Esophagus muscularis mucosa (tissue), 4 donors: ENCODE measurements around the gene NKX3-2.

ENCODE experiments used
- EP300 ChIP-seq: sonication (generic); formaldehyde crosslinking; IDR thresholded peaks from one replicate; pipeline ENCODE4 v1.6.1; 2017; ENCODE audit warnings: antibody characterized with exemption
- POLR2A ChIP-seq: fragments of 450-650 bp; IDR thresholded peaks from one replicate; pipeline ENCODE4 v1.6.1; 2017; ENCODE audit warnings: antibody characterized with exemption, moderate library complexity, mild to moderate bottlenecking, low read depth
- POLR2AphosphoS5 ChIP-seq, 2 donors: sonication (generic); formaldehyde crosslinking; IDR thresholded peaks; one replicate each; pipeline ENCODE4 v1.6.1; 2017; ENCODE audit warnings: antibody characterized with exemption in 2 of 2
- TF ChIP-seq, protein P1 (sequence below), 3 experiments: fragments of 200-600 bp in 2 of 3; fragments of 450-650 bp in 1 of 3; sonication (generic) in 2 of 3; IDR thresholded peaks; one replicate each; pipeline ENCODE4 v1.5.1; 2017 to 2019; ENCODE audit warnings: antibody characterized with exemption in 3 of 3, mild to moderate bottlenecking in 2 of 3, moderate library complexity in 1 of 3

DNA sequence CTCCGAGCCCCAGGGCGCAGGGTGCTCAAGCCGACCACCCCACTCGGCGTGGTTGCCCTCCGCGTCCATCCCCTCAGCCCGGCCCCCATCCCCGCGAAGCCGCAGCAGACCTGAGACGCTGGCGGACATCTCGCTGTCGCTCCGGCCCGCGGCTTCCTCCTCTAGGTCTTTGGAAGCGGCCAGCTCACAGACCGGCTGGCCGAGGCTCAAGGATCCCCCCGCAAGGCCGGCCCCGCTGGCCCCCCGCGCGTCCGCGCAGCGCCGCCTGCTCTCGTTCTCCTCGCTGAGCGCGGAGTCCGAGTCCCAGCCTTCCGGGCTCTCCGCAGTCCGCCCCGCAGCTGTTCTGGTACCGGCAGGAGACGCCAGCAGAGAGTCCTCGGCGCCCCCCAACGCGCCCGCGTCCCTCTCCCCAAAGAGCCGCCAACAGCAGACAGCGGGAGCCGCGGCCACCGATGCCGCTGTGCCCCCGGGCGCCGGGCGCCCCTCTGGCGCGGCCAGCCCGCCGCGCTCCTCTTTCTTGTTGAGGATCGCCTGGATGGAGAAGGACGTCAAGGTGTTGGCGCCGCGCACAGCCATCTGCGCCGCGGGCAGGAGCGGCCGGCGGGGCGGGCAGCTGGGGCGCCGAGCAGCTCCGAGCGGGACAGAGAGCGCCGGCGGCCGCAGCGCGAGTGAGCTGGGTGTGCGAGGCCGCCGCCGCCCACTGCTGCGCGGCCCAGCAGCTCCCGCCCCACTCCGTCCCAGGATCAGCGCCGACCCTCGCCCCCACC is at the start of gene NKX3-2:
- TF ChIP-seq, protein P1, sequence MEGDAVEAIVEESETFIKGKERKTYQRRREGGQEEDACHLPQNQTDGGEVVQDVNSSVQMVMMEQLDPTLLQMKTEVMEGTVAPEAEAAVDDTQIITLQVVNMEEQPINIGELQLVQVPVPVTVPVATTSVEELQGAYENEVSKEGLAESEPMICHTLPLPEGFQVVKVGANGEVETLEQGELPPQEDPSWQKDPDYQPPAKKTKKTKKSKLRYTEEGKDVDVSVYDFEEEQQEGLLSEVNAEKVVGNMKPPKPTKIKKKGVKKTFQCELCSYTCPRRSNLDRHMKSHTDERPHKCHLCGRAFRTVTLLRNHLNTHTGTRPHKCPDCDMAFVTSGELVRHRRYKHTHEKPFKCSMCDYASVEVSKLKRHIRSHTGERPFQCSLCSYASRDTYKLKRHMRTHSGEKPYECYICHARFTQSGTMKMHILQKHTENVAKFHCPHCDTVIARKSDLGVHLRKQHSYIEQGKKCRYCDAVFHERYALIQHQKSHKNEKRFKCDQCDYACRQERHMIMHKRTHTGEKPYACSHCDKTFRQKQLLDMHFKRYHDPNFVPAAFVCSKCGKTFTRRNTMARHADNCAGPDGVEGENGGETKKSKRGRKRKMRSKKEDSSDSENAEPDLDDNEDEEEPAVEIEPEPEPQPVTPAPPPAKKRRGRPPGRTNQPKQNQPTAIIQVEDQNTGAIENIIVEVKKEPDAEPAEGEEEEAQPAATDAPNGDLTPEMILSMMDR (IDR thresholded peaks at IDR 0.05) = no peak
- TF ChIP-seq POLR2A (no peak), POLR2AphosphoS5 (IDR thresholded peaks at IDR 0.05) (no peak), EP300 (no peak)
